K562 (cell line): ENCODE measurements around the gene DPP9. TPM values are rescaled to one million over a fixed set of nuclear protein-coding genes. Genes with fewer than 3 reads are reported as not detected.

Experiments
- CBX8 ChIP-seq: fragments of 200-600 bp; sonication (generic); IDR thresholded peaks from 2 replicates; pipeline ENCODE4 v1.6.1; 2012; ENCODE audit warnings: borderline replicate concordance, mixed run types, low read depth, mild to moderate bottlenecking, moderate library complexity, mixed read lengths, low read length, control low read depth, inconsistent platforms; ENCODE audit not compliant: poor library complexity, severe bottlenecking; ENCODE audit errors: extremely low read depth
- MBD2 ChIP-seq: sonication (generic); IDR thresholded peaks from 2 replicates; pipeline ENCODE4 v1.6.1; 2016; ENCODE audit warnings: low read depth, borderline replicate concordance
- MEF2A ChIP-seq: IDR thresholded peaks from 2 replicates; pipeline ENCODE4 v1.6.1; 2011; ENCODE audit warnings: low read depth, mild to moderate bottlenecking, low read length, moderate library complexity; ENCODE audit not compliant: control insufficient read depth
- MEIS2 ChIP-seq: fragments of 450-650 bp; IDR thresholded peaks from 2 replicates; pipeline ENCODE4 v1.6.1; 2014; ENCODE audit warnings: mild to moderate bottlenecking; ENCODE audit not compliant: partially characterized antibody
- POU5F1 ChIP-seq: fragments of 150-350 bp; IDR thresholded peaks from 2 replicates; pipeline ENCODE4 v1.6.1; 2014; ENCODE audit warnings: borderline replicate concordance, low read length, low read depth, mild to moderate bottlenecking; ENCODE audit not compliant: partially characterized antibody
- TCFL5 ChIP-seq: fragments of 250-450 bp; sonication (Bioruptor Pico); conservative IDR thresholded peaks from 2 replicates; pipeline ENCODE4 v1.6.1; 2021; ENCODE audit warnings: mild to moderate bottlenecking, moderate library complexity, matching md5 sums
- YY1 ChIP-seq, 3 experiments: IDR thresholded peaks; 2 replicates each; pipeline ENCODE4 v1.6.1; 2011; ENCODE audit warnings: low read length in 2 of 3, mild to moderate bottlenecking in 2 of 3, moderate library complexity in 2 of 3, borderline replicate concordance in 1 of 3, control low read depth in 1 of 3, low read depth in 1 of 3; ENCODE audit not compliant: insufficient read depth in 3 of 3, insufficient replicate concordance in 2 of 3, control insufficient read depth in 1 of 3, insufficient read length in 1 of 3; ENCODE audit errors: extremely low read depth in 1 of 3
- ZNF444 ChIP-seq: fragments of 250-450 bp; sonication (Bioruptor Pico); IDR thresholded peaks from 2 replicates; pipeline ENCODE4 v1.4.0; 2020; ENCODE audit warnings: mild to moderate bottlenecking, moderate library complexity
- ZNF551 ChIP-seq: fragments of 250-450 bp; sonication (Bioruptor Pico); IDR thresholded peaks from 2 replicates; pipeline ENCODE4 v1.5.0; 2021; ENCODE audit warnings: mild to moderate bottlenecking, moderate library complexity
- polyA plus RNA-seq, 8 experiments: library from polyadenylated mRNA; depleted of rRNA in 4 of 8; stranded (reverse) in 5 of 8; unstranded in 3 of 8; fragments of >200 nt; fragmentation: Nextera tagmentation in 2 of 8; fragmentation: Illumina TruSeq in 1 of 8; extraction: Ambion mirVana in 2 of 8; extraction: Trizol in 1 of 8; gene quantifications; 2 replicates each; pipeline versions ENCODE4 v1.2.1 to v1.2.3, GENCODE V29; 2011 to 2014; ENCODE audit warnings: inconsistent platforms in 1 of 8, missing spikeins in 1 of 8
- total RNA-seq, 7 experiments: library from RNA; depleted of rRNA in 6 of 7; stranded (reverse); fragments of >200 nt in 6 of 7; fragmentation: Illumina TruSeq in 2 of 7; extraction: Trizol in 2 of 7; gene quantifications; 2 replicates each; pipeline versions ENCODE4 v1.2.1 to v1.2.3, GENCODE V29; 2011 to 2021; ENCODE audit warnings: low replicate concordance in 1 of 7
- TF ChIP-seq, protein P1 (sequence below): fragments of 150-350 bp; IDR thresholded peaks from 2 replicates; pipeline ENCODE4 v1.6.1; 2014; ENCODE audit warnings: low read depth, mild to moderate bottlenecking, low read length, borderline replicate concordance
- TF ChIP-seq, protein P2 (sequence below), 2 experiments: fragments of 150-350 bp in 1 of 2; IDR thresholded peaks; 2 replicates each; pipeline ENCODE4 v1.6.1; 2012 to 2016; ENCODE audit warnings: low read depth in 2 of 2, low read length in 2 of 2, mild to moderate bottlenecking in 1 of 2, moderate library complexity in 1 of 2
- TF ChIP-seq, protein P3 (sequence below): fragments of 250-450 bp; sonication (Bioruptor Pico); IDR thresholded peaks from 2 replicates; pipeline ENCODE4 v1.8.0; 2021; ENCODE audit warnings: moderate library complexity, mild to moderate bottlenecking, inconsistent platforms
- TF ChIP-seq, protein P4 (sequence below): fragments of 250-450 bp; sonication (Bioruptor Pico); IDR thresholded peaks from 2 replicates; pipeline ENCODE4 v1.5.0; 2020; ENCODE audit warnings: mild to moderate bottlenecking, borderline replicate concordance

DPP9 gene
- total and polyA plus RNA-seq, 9 of the 15 experiments (the other 6 are each of a cell fraction or from before 2014, with no cell fraction given) = 0.90 to 66.7 (median 24.5) TPM

DNA sequence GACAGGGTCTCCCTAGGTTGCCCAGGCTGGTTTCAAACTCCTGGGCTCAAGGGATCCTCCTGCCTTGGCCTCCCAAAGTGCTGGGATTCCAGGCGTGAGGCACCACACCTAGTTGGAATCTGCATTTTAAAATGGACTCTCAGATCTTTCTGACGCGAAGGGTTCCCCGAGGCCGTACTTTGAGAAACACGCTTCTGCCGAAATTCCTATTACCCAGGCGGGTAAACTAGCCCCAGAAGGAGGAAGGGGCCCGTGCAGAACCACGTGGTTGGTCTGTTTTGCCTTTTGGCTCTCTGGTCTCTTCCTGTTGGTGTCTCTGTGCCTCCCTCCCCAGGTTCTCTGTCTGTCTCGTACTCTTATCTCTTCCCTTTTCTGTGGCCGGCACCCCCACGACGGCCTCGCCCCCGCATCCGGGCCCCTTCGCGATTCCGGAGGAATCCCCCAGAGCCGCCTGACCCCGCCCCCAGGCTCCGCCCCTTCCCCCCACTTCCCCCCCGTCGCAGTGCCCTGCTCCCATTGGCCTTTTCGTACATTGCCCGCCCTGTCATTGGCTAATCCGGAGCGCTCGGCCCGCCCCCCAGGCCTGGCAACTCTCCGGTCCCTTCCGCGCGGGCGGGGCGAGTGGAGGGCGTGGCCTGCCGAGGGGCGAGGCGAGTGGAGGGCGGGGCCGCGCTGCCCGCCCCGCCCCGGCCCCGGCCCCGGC lies 84.7 kb downstream of the DPP9 start, which contains the start of gene TNFAIP8L1 (continued):
- TF ChIP-seq MEF2A (no peak), ZNF551 (CRISPR knock-in tag) (no peak), ZNF444 (no peak), TCFL5 (CRISPR knock-in tag) (no peak), CBX8 (no peak), MBD2 (peak; percentile 92), POU5F1 (no peak), YY1 (IDR thresholded peaks at IDR 0.05; ENCODE audit: borderline replicate concordance in 1 of 3, control insufficient read depth in 1 of 3, extremely low read depth in 1 of 3, insufficient read depth in 3 of 3, insufficient read length in 1 of 3, insufficient replicate concordance in 2 of 3, low read depth in 1 of 3, low read length in 2 of 3) (peak in 2 of 3 experiments; percentile 55 to 80), MEIS2 (no peak)
- TF ChIP-seq, protein P1, sequence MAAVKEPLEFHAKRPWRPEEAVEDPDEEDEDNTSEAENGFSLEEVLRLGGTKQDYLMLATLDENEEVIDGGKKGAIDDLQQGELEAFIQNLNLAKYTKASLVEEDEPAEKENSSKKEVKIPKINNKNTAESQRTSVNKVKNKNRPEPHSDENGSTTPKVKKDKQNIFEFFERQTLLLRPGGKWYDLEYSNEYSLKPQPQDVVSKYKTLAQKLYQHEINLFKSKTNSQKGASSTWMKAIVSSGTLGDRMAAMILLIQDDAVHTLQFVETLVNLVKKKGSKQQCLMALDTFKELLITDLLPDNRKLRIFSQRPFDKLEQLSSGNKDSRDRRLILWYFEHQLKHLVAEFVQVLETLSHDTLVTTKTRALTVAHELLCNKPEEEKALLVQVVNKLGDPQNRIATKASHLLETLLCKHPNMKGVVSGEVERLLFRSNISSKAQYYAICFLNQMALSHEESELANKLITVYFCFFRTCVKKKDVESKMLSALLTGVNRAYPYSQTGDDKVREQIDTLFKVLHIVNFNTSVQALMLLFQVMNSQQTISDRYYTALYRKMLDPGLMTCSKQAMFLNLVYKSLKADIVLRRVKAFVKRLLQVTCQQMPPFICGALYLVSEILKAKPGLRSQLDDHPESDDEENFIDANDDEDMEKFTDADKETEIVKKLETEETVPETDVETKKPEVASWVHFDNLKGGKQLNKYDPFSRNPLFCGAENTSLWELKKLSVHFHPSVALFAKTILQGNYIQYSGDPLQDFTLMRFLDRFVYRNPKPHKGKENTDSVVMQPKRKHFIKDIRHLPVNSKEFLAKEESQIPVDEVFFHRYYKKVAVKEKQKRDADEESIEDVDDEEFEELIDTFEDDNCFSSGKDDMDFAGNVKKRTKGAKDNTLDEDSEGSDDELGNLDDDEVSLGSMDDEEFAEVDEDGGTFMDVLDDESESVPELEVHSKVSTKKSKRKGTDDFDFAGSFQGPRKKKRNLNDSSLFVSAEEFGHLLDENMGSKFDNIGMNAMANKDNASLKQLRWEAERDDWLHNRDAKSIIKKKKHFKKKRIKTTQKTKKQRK = no peak
- TF ChIP-seq, protein P2, sequence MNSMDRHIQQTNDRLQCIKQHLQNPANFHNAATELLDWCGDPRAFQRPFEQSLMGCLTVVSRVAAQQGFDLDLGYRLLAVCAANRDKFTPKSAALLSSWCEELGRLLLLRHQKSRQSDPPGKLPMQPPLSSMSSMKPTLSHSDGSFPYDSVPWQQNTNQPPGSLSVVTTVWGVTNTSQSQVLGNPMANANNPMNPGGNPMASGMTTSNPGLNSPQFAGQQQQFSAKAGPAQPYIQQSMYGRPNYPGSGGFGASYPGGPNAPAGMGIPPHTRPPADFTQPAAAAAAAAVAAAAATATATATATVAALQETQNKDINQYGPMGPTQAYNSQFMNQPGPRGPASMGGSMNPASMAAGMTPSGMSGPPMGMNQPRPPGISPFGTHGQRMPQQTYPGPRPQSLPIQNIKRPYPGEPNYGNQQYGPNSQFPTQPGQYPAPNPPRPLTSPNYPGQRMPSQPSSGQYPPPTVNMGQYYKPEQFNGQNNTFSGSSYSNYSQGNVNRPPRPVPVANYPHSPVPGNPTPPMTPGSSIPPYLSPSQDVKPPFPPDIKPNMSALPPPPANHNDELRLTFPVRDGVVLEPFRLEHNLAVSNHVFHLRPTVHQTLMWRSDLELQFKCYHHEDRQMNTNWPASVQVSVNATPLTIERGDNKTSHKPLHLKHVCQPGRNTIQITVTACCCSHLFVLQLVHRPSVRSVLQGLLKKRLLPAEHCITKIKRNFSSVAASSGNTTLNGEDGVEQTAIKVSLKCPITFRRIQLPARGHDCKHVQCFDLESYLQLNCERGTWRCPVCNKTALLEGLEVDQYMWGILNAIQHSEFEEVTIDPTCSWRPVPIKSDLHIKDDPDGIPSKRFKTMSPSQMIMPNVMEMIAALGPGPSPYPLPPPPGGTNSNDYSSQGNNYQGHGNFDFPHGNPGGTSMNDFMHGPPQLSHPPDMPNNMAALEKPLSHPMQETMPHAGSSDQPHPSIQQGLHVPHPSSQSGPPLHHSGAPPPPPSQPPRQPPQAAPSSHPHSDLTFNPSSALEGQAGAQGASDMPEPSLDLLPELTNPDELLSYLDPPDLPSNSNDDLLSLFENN (IDR thresholded peaks at IDR 0.05; ENCODE audit: low read depth in 2 of 2, low read length in 2 of 2) = no peak
- TF ChIP-seq, protein P3, sequence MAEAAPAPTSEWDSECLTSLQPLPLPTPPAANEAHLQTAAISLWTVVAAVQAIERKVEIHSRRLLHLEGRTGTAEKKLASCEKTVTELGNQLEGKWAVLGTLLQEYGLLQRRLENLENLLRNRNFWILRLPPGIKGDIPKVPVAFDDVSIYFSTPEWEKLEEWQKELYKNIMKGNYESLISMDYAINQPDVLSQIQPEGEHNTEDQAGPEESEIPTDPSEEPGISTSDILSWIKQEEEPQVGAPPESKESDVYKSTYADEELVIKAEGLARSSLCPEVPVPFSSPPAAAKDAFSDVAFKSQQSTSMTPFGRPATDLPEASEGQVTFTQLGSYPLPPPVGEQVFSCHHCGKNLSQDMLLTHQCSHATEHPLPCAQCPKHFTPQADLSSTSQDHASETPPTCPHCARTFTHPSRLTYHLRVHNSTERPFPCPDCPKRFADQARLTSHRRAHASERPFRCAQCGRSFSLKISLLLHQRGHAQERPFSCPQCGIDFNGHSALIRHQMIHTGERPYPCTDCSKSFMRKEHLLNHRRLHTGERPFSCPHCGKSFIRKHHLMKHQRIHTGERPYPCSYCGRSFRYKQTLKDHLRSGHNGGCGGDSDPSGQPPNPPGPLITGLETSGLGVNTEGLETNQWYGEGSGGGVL (CRISPR knock-in tag) = no peak
- TF ChIP-seq, protein P4, sequence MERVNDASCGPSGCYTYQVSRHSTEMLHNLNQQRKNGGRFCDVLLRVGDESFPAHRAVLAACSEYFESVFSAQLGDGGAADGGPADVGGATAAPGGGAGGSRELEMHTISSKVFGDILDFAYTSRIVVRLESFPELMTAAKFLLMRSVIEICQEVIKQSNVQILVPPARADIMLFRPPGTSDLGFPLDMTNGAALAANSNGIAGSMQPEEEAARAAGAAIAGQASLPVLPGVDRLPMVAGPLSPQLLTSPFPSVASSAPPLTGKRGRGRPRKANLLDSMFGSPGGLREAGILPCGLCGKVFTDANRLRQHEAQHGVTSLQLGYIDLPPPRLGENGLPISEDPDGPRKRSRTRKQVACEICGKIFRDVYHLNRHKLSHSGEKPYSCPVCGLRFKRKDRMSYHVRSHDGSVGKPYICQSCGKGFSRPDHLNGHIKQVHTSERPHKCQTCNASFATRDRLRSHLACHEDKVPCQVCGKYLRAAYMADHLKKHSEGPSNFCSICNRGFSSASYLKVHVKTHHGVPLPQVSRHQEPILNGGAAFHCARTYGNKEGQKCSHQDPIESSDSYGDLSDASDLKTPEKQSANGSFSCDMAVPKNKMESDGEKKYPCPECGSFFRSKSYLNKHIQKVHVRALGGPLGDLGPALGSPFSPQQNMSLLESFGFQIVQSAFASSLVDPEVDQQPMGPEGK (CRISPR knock-in tag) = no peak
